Measurements from ENCODE around the gene MAFF. TPM values are rescaled to one million over a fixed set of nuclear protein-coding genes. Genes with fewer than 3 reads are reported as not detected.
"Not testable (repeated sequence)": the region's sequence is repeated elsewhere in the genome, so short reads cannot be mapped to it uniquely, and the experiment has no call there.

The MAFF gene
- total RNA-seq, 2 experiments from 2014 or later = 8.5 to 8.6 TPM

GRCh38 chr22:38173641-38173906 lies 28.2 kb upstream of the MAFF start:
- no peak for DNase-seq
- Mint-ChIP-seq H3K9me3 (no peaks in the 10 kb centered on the region), H3K36me3 (peaks cover 4% of the 10 kb centered on the region), H3K27me3 (no peaks in the 10 kb centered on the region), H3K27ac (peak overlapping the region; percentile 88), H3K4me3 (no peak overlapping the region), H3K4me1 (peaks cover 36% of the 10 kb centered on the region)

GRCh38 chr22:38174626-38175025 lies 27.2 kb upstream of the MAFF start:
- Mint-ChIP-seq H3K4me1 (peaks cover 40% of the 10 kb centered on the region), H3K9me3 (no peaks in the 10 kb centered on the region), H3K36me3 (peaks cover 3% of the 10 kb centered on the region), H3K27me3 (no peaks in the 10 kb centered on the region), H3K4me3 (no peak overlapping the region), H3K27ac (peak overlapping the region; percentile 59)
- no peak for DNase-seq

DNA sequence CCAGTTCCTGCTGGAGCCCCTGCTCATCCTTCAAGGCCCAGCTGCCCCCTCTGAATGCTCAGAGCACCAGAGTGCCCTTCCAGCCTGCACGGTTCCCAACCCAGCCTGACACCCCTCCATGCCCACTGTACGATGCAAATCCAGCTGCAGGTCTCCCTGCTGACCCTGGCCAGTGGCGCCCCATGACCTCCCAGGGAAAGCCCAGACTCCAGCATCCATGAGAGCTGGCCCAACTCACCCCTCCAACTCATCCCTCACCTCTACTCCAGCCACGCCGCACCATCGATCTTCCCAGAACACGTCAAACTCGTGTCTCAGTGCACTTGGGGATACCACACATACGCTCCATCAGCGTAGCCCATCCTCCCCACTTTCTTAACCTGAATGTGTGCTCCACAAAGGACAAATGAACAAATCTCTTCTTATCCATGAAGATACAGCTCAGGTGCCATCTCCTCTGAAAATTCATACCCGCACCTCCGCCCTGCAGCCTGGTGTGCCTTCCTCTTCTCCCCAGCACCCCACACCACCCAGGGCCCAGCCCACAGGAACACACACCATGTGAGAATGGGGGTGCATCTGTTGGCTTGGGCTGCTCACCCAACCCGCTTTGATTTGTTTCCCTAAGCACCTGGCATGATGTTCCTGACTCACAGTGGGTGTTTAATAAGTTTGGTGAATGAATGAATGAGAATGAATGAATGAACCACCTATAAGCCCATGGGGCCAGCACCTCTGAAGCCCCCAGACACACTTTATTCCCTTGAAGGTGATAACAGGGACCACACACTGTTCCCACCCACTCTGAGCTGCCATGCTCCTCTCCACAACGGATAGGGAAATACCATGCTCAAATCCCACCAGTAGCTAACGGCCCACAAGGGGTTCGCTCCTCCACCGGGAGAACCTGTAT lies 26.3 kb upstream of the MAFF start:
- H3K36me3 Mint-ChIP-seq = peaks cover 3% of the 10 kb centered on the region
- no peaks in the 10 kb centered on the region for H3K9me3 Mint-ChIP-seq
- H3K4me1 Mint-ChIP-seq = peaks cover 47% of the 10 kb centered on the region
- H3K27ac Mint-ChIP-seq = peak overlapping the region; percentile 81
- no peaks in the 10 kb centered on the region for H3K27me3 Mint-ChIP-seq
- no peak overlapping the region for H3K4me3 Mint-ChIP-seq
- no peak for DNase-seq

DNA sequence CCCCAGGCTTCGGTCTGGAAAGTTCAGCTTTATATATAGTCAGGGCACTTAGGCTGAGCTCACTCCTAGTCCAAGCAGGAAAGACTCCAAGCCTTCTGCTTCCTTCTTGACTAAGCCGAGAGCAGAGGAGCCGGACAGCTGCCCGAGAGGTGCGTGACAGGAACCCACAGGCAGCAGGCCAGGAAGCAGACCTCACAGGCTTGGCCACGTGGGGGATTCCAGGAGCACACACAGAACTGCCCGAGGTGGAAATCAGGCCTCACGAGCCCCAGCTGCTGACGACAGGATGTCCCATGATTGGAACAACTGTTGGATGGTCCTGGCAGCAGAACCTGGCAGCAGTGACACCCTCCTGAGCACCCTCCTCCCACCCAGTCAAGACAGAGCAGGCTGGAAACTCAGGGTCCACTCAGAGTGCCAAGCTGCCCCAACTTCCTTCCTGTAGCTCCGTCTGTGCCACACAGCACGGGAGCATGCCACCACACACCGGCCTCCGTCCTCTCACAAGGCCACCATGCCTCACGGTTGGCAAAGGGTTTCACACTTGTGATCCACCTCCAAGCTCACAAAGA lies 25.5 kb upstream of the MAFF start:
- no peaks in the 10 kb centered on the region for H3K9me3 Mint-ChIP-seq
- peak overlapping the region; percentile 14 for H3K4me3 Mint-ChIP-seq
- H3K4me1 Mint-ChIP-seq = peaks cover 54% of the 10 kb centered on the region
- peaks cover 3% of the 10 kb centered on the region for H3K36me3 Mint-ChIP-seq
- H3K27ac Mint-ChIP-seq = peak overlapping the region; percentile 81
- peak; percentile 60 for DNase-seq
- H3K27me3 Mint-ChIP-seq = no peaks in the 10 kb centered on the region

- H3K36me3 Mint-ChIP-seq = peaks cover 5% of the 10 kb centered on the region
- peak overlapping the region; percentile 81 for H3K27ac Mint-ChIP-seq
- H3K9me3 Mint-ChIP-seq = no peaks in the 10 kb centered on the region
- no peaks in the 10 kb centered on the region for H3K27me3 Mint-ChIP-seq
- no peak for DNase-seq
- H3K4me1 Mint-ChIP-seq = peaks cover 57% of the 10 kb centered on the region
- H3K4me3 Mint-ChIP-seq = no peak overlapping the region
Measured at GRCh38 chr22:38177044-38177443, 24.8 kb upstream of the MAFF start.

DNA sequence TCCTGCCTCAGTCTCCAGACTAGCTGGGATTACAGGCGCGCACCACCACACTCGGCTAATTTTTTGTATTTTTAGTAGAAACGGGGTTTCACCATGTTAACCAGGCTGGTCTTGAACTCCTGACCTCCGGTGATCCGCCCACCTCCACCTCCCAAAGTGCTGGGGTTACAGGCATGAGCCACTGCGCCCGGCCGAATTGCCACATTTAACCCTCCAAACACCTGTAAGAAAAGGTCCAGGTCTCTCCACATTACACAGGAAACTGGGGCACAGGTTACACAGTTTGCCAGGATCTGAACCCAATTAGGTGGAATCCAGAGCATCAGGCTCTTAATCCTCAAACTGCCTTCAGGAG lies 24.2 kb upstream of the MAFF start:
- not testable (repeated sequence) for DNase-seq, H3K27me3 Mint-ChIP-seq, H3K4me3 Mint-ChIP-seq, H3K36me3 Mint-ChIP-seq, H3K9me3 Mint-ChIP-seq
- Mint-ChIP-seq H3K4me1 (peaks cover 54% of the 10 kb centered on the region), H3K27ac (peak overlapping the region; percentile 23)

DNA sequence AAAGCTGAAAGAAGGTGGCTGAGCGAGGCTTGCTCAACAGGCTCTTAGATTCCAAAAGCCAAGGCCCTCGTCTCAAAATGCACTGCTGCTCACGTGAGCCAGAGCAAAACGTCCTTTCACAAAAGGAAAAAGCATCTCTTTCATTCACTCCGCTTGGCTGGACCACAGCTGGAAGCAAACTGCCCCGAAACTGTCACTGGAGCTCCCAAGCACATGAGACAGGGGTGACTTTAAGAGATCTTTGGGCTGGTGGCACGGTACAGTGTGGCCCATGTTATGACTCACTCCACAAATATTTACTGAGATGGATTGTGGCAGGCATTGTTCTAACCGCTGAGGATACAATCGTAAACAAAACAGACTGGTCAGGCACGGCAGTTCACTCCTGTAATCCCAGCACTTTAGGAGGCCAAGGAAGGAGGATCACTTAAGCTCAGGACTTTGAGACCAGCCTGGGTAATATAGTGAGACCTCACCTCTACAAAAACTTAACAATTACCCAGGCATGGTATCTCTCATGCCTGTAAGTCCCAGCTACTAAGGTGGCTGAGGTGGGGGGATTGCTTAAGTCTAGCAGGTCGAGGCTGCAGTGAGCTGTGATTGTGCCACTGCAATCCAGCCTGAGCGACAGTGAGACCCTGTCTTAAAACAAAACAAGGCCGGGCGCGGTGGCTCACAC lies 23.7 kb upstream of the MAFF start:
- no peak for DNase-seq
- H3K4me1 Mint-ChIP-seq = peaks cover 51% of the 10 kb centered on the region
- H3K36me3 Mint-ChIP-seq = peaks cover 5% of the 10 kb centered on the region
- H3K9me3 Mint-ChIP-seq = no peaks in the 10 kb centered on the region
- H3K4me3 Mint-ChIP-seq = no peak overlapping the region
- H3K27me3 Mint-ChIP-seq = no peaks in the 10 kb centered on the region
- H3K27ac Mint-ChIP-seq = peak overlapping the region; percentile 23

DNA sequence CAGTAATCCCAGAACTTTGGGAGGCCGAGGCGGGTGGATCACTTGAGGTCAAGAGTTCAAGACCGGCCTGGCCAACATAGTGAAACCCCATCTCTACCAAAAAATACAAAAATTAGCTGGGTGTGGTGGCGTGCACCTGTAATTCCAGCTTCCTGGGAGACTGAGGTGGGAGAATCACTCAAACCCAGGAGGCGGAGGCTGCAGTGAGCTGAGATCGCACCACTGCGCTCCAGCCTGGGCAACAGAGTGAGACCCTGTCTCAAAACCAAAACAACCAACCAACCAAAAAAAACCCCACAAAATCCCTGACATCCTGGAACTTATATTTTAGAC lies 23.2 kb upstream of the MAFF start:
- not testable (repeated sequence) for H3K9me3 Mint-ChIP-seq, DNase-seq, H3K36me3 Mint-ChIP-seq, H3K27me3 Mint-ChIP-seq, H3K4me3 Mint-ChIP-seq
- peak overlapping the region; percentile 75 for H3K27ac Mint-ChIP-seq
- H3K4me1 Mint-ChIP-seq = peaks cover 49% of the 10 kb centered on the region

DNA sequence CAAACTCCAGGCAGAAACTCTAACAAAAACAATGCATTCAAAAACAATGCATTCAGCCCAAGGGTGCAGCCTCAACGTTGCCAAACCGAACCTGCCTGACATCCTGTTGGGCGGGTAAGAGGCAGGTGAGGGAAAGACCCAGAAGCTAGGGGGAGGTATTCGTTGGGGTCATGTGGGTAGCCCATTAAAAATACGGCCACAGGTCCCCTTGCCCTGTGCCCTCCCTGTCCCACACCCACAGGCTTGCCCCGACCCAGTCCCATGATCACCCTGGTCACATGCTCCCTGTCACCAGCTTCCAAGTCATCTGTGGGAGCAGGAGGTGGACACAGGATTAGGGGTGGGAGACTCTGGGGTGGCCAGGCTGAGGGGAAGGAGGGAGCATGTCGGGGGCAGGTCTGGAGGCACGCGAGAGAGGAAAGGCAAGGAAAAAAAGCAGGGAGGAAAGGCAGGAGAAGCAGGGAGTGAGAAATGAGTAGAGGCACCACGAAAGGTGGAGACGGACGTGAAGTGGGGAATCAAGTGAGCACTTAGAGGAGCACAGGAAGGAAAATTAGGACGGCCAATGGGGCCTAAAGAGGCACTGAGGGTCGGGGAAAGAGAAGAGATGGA lies 20.8 kb upstream of the MAFF start:
- Mint-ChIP-seq H3K9me3 (no peaks in the 10 kb centered on the region), H3K36me3 (peaks cover 3% of the 10 kb centered on the region), H3K4me1 (peaks cover 46% of the 10 kb centered on the region), H3K27me3 (no peaks in the 10 kb centered on the region), H3K27ac (peak overlapping the region; percentile 94), H3K4me3 (peak overlapping the region; percentile 93)
- peak; percentile 25 for DNase-seq

DNA sequence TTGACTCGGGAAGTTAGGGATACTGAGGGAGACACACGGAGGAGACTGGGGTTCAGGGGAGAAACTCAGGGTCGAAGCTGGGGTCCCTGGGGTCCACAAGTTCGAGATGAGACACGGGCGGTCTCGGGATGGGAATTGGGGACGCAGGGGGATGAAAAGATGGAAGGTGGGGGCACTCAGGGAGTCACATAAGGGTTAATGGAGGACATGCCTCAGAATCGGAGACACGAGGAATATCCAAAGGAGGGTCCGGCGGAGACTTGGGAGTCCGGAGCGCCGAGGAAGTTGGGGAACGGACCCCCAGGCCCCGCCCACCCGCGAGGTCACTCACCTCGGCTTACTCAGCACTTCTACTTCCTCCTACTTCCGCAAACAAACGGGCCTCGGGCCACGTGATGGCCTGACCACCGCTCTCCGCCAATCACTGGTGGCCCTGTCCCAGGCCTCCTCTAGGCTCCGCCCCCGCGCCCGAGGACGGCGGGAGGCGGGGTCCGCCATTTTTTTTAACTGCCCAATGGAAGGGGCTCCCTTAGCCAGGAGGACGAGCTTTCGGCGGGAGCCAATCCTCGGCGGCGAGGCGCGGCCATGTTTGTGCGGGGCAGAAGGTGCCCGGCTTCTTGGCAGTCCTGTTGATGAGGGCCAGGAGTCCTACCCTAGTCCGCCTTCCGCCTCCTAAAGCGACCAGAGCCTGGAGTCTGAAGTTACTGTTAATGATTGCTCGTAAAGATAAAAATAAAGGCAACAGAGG lies 20.2 kb upstream of the MAFF start, which contains the start of gene PLA2G6:
PLA2G6 (minus strand) TSS at position 378 of the 748 bp plus-strand sequence. CDS start 12,404 bp downstream, outside the sequence.
- peak; percentile 100 for DNase-seq
- H3K4me3 Mint-ChIP-seq = peak within 1 kb of the TSS; percentile 93
- no peaks in the 10 kb centered on the region for H3K9me3 Mint-ChIP-seq
- peak within 1 kb of the TSS; percentile 94 for H3K27ac Mint-ChIP-seq
- H3K4me1 Mint-ChIP-seq = peaks cover 39% of the 10 kb centered on the region
- H3K27me3 Mint-ChIP-seq = no peaks in the 10 kb centered on the region
- H3K36me3 Mint-ChIP-seq = peaks cover 3% of the 10 kb centered on the region

- H3K27ac Mint-ChIP-seq = no peak overlapping the region
- peaks cover 1% of the 10 kb centered on the region for H3K36me3 Mint-ChIP-seq
- no peaks in the 10 kb centered on the region for H3K27me3 Mint-ChIP-seq
- no peak overlapping the region for H3K4me3 Mint-ChIP-seq
- no peaks in the 10 kb centered on the region for H3K9me3 Mint-ChIP-seq
- DNase-seq = no peak
- H3K4me1 Mint-ChIP-seq = peaks cover 22% of the 10 kb centered on the region
Measured at GRCh38 chr22:38184788-38185187, 17.0 kb upstream of the MAFF start.

GRCh38 chr22:38186429-38186828 lies 15.4 kb upstream of the MAFF start:
- no peak for DNase-seq
- H3K4me1 Mint-ChIP-seq = peaks cover 6% of the 10 kb centered on the region
- no peak overlapping the region for H3K4me3 Mint-ChIP-seq
- peaks cover under 1% of the 10 kb centered on the region for H3K36me3 Mint-ChIP-seq
- no peaks in the 10 kb centered on the region for H3K9me3 Mint-ChIP-seq
- no peak overlapping the region for H3K27ac Mint-ChIP-seq
- H3K27me3 Mint-ChIP-seq = no peaks in the 10 kb centered on the region

DNA sequence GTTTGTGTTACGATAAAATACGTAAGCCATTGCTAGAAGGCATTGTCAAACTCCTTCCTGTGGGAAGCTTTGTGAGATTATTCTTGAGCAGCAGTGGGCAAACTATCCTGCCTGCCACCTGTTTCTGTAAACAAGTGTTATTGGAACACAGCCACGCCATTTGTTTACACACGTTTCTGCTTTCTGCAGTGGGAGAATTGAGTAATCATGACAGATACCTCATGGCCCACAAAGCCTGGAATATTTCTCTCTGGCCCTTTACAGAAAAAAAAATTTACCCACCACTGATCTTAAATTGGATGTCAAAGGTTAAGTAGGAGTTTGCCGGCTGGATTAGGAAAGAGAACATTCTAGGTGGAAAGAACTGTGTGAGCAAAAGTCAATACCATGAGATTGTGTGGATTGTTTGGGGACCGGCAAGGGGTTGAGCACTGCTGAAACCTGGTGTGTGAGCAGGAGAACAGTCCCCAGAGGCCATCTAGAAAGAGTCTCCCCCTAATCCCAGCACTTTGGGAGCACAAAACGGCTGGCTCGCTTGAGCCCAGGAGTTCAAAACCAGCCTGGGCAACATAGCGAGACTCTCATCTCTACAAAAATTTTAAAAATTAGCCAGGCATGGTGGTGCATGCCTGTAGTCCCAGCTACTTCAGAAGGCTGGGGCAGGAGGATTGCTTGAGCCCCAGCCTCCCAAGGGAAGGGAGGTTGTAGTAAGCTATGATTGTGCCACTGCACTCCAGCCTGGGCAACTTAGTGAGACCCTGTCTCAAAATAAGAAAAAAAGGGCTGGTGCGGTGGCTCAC lies 14.2 kb upstream of the MAFF start:
- Mint-ChIP-seq H3K9me3 (no peaks in the 10 kb centered on the region), H3K27ac (no peak overlapping the region), H3K27me3 (peaks cover 1% of the 10 kb centered on the region), H3K36me3 (no peaks in the 10 kb centered on the region), H3K4me1 (peaks cover 2% of the 10 kb centered on the region), H3K4me3 (no peak overlapping the region)
- no peak for DNase-seq

DNA sequence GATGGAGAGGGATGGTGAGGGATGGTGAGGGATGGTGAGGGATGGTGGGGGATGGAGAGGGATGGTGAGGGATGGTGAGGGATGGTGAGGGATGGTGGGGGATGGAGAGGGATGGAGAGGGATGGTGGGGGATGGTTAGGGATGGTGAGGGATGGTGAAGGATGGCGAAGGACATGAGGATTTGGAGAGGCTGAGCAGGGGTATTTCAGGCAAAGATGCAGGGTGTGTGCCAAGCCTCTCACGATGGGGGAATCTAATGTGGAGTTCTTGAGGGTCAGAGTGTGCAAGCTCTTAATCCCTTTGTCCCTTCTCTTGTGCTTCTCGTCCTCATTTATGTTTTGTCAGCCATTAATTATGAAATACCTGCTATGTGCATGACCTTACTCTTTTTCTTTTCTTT lies 12.7 kb upstream of the MAFF start:
- H3K4me3 Mint-ChIP-seq = no peak overlapping the region
- H3K9me3 Mint-ChIP-seq = no peaks in the 10 kb centered on the region
- no peak overlapping the region for H3K27ac Mint-ChIP-seq
- no peaks in the 10 kb centered on the region for H3K36me3 Mint-ChIP-seq
- no peak for DNase-seq
- no peaks in the 10 kb centered on the region for H3K4me1 Mint-ChIP-seq
- peaks cover 3% of the 10 kb centered on the region for H3K27me3 Mint-ChIP-seq
